HG03469 (cell line): ENCODE results near the gene RHBDL3.
"Not testable (repeated sequence)": the region's sequence is repeated elsewhere in the genome, so short reads cannot be mapped to it uniquely, and the experiment has no call there.

Experiments
- ATAC-seq: cut with Tn5 transposase; IDR thresholded peaks from one replicate; pipeline ENCODE4 v1.9.1; 2021; ENCODE audit warnings: mild to moderate bottlenecking, moderate library complexity, moderate number of reproducible peaks; ENCODE audit not compliant: unreplicated experiment

Gene RHBDL3, protein sequence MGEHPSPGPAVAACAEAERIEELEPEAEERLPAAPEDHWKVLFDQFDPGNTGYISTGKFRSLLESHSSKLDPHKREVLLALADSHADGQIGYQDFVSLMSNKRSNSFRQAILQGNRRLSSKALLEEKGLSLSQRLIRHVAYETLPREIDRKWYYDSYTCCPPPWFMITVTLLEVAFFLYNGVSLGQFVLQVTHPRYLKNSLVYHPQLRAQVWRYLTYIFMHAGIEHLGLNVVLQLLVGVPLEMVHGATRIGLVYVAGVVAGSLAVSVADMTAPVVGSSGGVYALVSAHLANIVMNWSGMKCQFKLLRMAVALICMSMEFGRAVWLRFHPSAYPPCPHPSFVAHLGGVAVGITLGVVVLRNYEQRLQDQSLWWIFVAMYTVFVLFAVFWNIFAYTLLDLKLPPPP

GRCh38 chr17:32265192-32265923 is at the start of gene RHBDL3:
Gene RHBDL3 (plus strand): TSS chr17:32265832. CDS start chr17:32266190, 358 bp downstream.
- no peak for ATAC-seq

GRCh38 chr17:32222621-32223020 is 43.0 kb upstream of the RHBDL3 start:
- ATAC-seq, result no peak

- no peak for ATAC-seq
Observed at GRCh38 chr17:32223703-32224102, 41.9 kb upstream of the RHBDL3 start.

DNA sequence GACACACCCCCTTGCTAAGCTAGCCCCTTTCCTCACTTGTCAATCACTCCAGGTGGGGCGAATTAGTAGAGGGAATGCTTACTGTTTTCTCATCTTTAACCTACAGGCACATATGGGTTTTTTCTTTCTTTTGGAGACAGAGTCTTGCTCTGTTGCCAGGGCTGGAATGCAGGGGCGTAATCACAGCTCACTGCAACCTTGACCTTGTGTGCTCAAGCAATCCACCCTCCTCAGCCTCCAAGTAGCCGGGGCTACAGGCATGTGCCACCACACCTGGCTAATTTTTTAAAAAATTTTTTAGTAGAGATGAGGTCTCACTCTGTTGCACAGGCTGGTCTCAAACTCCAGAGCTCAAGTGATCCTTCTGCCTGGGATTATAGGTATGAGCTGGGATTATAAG is 38.7 kb upstream of the RHBDL3 start:
- no peak for ATAC-seq

DNA sequence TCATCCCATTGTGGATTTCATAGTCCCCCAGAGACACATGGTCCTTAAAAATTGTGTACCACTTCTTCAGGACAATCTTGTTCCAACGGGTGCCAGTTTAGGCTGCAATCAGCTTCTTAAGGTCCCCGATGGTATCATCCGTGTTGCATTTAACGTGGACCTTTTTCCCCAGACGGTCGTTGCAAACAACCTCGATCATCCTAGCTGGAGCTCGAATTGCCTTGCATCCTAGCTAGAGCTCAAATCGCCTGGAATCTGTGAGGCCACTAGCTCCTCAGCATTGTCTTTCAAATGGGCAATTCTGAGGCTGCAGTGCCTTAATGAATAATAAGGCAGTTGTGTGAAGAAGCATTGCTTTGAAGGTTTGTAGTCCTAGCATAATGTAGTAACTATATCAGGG is 37.7 kb upstream of the RHBDL3 start:
- ATAC-seq, result no peak

GRCh38 chr17:32235588-32235987 is 30.0 kb upstream of the RHBDL3 start:
- ATAC-seq, result no peak

DNA sequence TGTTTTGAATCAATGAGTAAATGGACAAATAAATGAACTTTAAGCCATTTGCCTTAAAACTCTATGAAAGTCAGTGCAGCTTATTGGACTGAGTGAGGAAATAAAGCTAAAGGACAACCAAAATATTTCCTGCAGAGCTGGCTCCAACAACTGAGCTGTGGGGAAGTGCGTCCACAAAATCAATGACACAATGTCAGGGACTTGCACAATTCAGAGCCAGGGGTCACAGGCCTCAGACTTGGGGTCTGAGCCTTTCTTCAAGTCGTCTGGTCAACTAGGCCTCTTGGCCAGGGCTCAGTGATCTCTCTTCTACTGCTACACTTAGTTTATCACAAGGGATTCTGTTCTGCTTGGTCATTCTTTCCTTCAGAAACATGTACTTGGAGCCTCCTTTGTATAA is 26.2 kb upstream of the RHBDL3 start:
- ATAC-seq, result no peak

DNA sequence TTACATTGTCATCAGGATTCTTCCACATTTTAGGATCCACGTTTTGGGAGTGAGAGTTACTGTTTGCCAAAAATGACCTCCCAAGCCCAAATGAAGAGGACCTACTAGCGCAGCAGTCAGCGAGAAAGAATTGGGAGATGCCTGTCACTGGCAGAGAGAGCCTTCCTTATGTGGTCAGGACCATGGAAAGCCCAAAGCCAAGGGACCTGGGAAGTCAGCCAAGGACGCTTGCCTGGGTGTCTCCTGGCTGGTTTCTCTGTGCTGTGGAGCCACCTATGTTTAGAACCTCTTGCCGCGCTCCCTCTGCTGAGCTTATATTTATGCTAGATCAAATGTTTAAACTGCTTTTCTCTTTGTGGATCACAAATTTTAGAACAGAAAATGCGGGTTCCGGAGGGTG is 24.9 kb upstream of the RHBDL3 start:
- no peak for ATAC-seq

- ATAC-seq, result no peak
Observed at GRCh38 chr17:32241640-32242039, 24.0 kb upstream of the RHBDL3 start.

- no peak for ATAC-seq
Observed at GRCh38 chr17:32249475-32249874, 16.2 kb upstream of the RHBDL3 start.

DNA sequence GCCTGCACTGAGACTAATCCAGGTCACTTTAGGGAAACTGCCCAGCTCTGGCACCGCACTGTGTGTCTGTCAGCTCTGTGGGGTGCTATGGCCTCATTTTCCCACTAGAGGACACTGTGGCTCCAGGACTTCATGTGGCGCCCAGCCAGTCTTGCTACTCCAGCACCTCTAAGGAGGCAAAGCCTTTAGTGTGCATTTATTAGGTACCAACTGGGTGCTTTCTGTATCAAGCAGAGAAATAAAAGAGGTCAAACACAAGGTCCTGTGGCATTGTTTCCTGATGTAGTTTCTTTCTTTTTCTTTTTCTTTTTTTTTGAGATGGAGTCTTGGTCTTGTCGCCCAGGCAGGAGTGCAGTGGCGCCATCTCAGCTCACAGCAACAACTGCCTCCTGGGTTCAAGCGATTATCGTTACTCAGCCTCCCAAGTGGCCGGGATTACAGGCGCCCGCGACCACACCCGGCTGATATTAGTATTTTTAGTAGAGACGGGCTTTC is 12.5 kb upstream of the RHBDL3 start:
- no peak for ATAC-seq

DNA sequence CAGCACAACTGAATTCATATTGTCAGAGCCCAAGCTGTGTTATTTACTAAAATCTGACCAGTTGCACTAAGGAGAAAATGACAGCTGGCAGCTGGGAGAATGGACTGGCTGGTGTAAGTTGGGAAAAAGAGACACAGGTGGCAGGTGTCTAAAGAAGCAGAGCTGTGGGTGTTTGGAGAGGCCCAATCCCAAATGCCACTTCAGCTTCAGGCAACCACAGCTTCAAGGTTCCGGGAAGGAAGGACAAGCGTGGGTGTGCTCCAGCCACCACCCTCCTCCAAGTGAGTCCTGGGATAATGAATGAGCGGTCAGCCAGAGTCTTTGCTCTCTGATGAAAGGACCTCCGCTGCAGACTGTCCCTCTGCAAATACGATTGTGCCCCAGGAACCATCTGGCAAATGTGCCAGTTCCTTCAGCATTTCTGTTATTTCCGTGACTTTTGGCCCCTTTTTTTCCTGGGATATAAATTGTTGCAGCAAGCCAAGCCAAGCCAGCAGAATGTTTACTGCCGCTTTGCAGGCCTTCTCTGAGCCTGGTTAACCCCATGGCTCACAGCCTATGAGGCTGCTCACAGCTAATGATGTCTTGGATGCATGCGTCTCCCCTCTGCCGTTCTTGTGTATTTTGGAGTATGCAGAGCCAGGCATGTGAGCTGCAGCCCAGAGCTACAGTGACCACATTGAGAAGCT is 9.5 kb upstream of the RHBDL3 start:
- ATAC-seq, result no peak

DNA sequence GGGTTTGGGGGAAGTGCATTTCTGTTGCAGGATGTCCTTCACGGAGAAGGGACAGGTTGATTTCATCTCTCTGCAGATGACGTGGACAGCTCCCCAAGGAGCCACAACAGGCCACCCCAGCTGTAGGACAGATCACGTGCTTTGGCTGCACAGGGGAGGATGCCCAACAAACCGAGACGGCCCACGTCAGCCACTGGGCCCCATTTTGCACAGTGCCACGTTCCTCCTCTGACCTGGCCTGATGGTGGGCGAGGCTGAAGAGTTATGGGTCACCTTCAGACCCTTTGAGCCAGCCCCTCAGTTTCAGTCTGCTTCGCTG is 9.0 kb upstream of the RHBDL3 start:
- ATAC-seq, result no peak

GRCh38 chr17:32258383-32259140 is 7.1 kb upstream of the RHBDL3 start:
- ATAC-seq, result no peak

DNA sequence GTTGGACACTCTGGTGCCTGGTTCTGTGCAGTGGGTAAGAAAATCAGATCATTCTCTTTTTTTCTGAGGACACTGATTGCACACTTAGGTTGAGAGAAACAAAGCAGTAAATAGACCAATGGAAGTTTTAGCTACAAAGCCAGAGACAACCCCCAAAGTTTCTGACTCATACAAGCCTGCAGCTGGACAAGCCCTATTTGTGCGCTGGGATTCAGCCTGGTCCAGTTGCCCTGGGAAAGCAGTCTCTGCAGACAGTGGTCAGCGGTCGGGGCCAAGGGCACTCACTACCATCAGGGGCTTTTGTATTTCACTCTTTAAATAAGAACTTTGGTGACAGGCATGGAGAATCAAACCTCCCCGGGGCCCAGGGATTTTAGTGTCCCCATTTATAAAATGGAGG is 6.0 kb upstream of the RHBDL3 start:
- ATAC-seq, result no peak

- no peak for ATAC-seq
Observed at GRCh38 chr17:32261417-32261736, 4.3 kb upstream of the RHBDL3 start.

GRCh38 chr17:32261936-32262510 is 3.6 kb upstream of the RHBDL3 start:
- ATAC-seq, result no peak

GRCh38 chr17:32263515-32263914 is 2.1 kb upstream of the RHBDL3 start:
- ATAC-seq, result not testable (repeated sequence)

GRCh38 chr17:32264140-32264799 is 1.4 kb upstream of the RHBDL3 start:
- ATAC-seq, result no peak

DNA sequence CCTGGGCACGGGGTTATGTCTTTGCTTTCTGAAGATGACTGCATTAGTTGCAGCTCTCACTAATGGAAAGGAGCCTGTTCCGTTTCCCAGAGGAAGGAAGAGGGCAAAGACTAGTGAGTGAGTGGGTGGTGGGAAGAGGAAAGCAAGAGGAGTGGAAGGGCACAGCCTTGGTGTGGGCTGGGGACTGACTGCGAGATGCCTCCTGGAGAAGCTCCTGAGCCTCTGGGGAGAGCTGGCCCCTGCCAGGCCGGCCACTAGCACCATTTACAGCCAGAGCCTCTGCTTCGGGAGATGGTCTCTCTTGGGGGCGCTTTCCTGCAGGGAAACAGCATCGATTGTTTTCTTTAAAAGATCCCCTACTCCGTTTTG is 825 bp upstream of the RHBDL3 start:
- no peak for ATAC-seq
